RWPE1 (cell line): Measurements from ENCODE around the gene ABCA7.

Source experiments
- CTCF ChIA-PET: fragments of 350-600 bp; sonication (Branson Sonifier 250); formaldehyde crosslinking; extraction: SDS; loops from one replicate; lab custom pipeline; 2021; lab: Yijun Ruan, JAX
- POLR2A ChIA-PET: fragments of 400-600 bp; formaldehyde crosslinking; extraction: SDS; loops from one replicate; lab custom pipeline; 2020; ENCODE audit warnings: antibody characterized with exemption; ENCODE audit not compliant: low non-redundant PET; lab: Yijun Ruan, JAX
- DNase-seq: peaks from one replicate; pipeline ENCODE4 v3.0.0; 2012; ENCODE audit warnings: low spot score
- H3K27ac ChIP-seq: fragments of 450-650 bp; 2 replicates; pipeline ENCODE4 v1.5.1; 2017
- CTCF ChIP-seq: fragments of 450-650 bp; conservative IDR thresholded peaks from 2 replicates; pipeline ENCODE4 v1.5.1; 2017; ENCODE audit warnings: low read depth, mild to moderate bottlenecking

The ABCA7 gene

GRCh38 chr19:999379-999719, 40.6 kb upstream of the ABCA7 start:
- no peak for DNase-seq
- no peak overlapping the region for H3K27ac ChIP-seq
- ChIA-PET CTCF (no interaction called here), POLR2A (no interaction called here)
- TF ChIP-seq CTCF = no peak

GRCh38 chr19:1000095-1000494, 39.8 kb upstream of the ABCA7 start, which contains the start of gene GRIN3B:
GRIN3B (plus strand) TSS chr19:1000419; CDS start chr19:1000438, 19 bp downstream.
- POLR2A ChIA-PET = no interaction called here
- no peak within 1 kb of the TSS for H3K27ac ChIP-seq
- DNase-seq = peak; percentile 54
- CTCF ChIA-PET = no interaction called here
- TF ChIP-seq CTCF = no peak; the same call in 1 of the 2 replicates

GRCh38 chr19:1000591-1001537, 39.0 kb upstream of the ABCA7 start:
- no peak for DNase-seq
- TF ChIP-seq CTCF = no peak
- no peak overlapping the region for H3K27ac ChIP-seq
- CTCF ChIA-PET = interaction anchor here (0.5 to 1.1 kb wide), 8 partner anchors 14 to 324 kb away, joined by 3 to 5 read pairs (median 4); partner anchors contain the start of gene ARHGAP45
- POLR2A ChIA-PET = interaction anchor here (0.6 kb wide), 1 partner anchor 76 kb away, joined by 10 read pairs; no protein-coding TSS in a partner anchor

GRCh38 chr19:1001538-1002166, 38.3 kb upstream of the ABCA7 start:
- peak; percentile 48 for DNase-seq
- no peak overlapping the region for H3K27ac ChIP-seq
- ChIA-PET CTCF (interaction anchor here (0.5 to 1.1 kb wide), 8 partner anchors 13 to 324 kb away, joined by 3 to 5 read pairs (median 4); partner anchors contain the start of gene ARHGAP45), POLR2A (interaction anchor here (0.6 kb wide), 1 partner anchor 76 kb away, joined by 10 read pairs; no protein-coding TSS in a partner anchor)
- peak; percentile 93 for TF ChIP-seq CTCF

GRCh38 chr19:1002600-1002999, 37.3 kb upstream of the ABCA7 start:
- no peak for TF ChIP-seq CTCF
- H3K27ac ChIP-seq = no peak overlapping the region
- POLR2A ChIA-PET = no interaction called here
- CTCF ChIA-PET = no interaction called here
- no peak for DNase-seq

- ChIA-PET POLR2A (no interaction called here), CTCF (interaction anchor here (0.7 kb wide), 1 partner anchor 10 kb away, joined by 3 read pairs; no protein-coding TSS in a partner anchor)
- no peak for TF ChIP-seq CTCF
- DNase-seq = no peak
- H3K27ac ChIP-seq = no peak overlapping the region
Observed at GRCh38 chr19:1003283-1003682, 36.6 kb upstream of the ABCA7 start.
